Kidney (tissue), 14 donors: ENCODE results near the gene DNAL1. TPM values are rescaled to one million over a fixed set of nuclear protein-coding genes. Genes with fewer than 3 reads are reported as not detected.
A peak's percentile ranks its signal among the peaks of the same experiment; 100 is the strongest.

Experiments used
- DNase-seq, 5 donors: peaks; one replicate each; pipeline ENCODE4 v3.0.0-alpha.2; 2013 to 2020
- FAIRE-seq: peaks from 2 replicates; lab custom pipeline; 2012; peaks lifted over from hg19 to GRCh38; lab: Jason Lieb, UNC
- H3K27ac ChIP-seq, 2 donors: one replicate each; pipeline ENCODE4 v1.7.0; 2013; ENCODE audit warnings: low read depth in 2 of 2, low read length in 2 of 2, inconsistent platforms in 1 of 2
- H3K27me3 ChIP-seq: one replicate; pipeline ENCODE4 v1.7.1; 2013; ENCODE audit warnings: low read length, inconsistent platforms; ENCODE audit not compliant: control insufficient read depth, insufficient read depth
- H3K36me3 ChIP-seq, 3 donors: one replicate each; pipeline versions ENCODE4 v1.7.0 to v1.7.1; 2013; ENCODE audit warnings: low read length in 3 of 3, control low read depth in 1 of 3, inconsistent platforms in 1 of 3; ENCODE audit not compliant: insufficient read depth in 3 of 3, control insufficient read depth in 2 of 3
- H3K4me1 ChIP-seq, 3 donors: one replicate each; pipeline versions ENCODE4 v1.7.0 to v1.7.1; 2013; ENCODE audit warnings: low read length in 3 of 3, inconsistent platforms in 1 of 3, low read depth in 1 of 3; ENCODE audit not compliant: control insufficient read depth in 2 of 3, insufficient read depth in 2 of 3
- H3K4me3 ChIP-seq, 3 donors: one replicate each; pipeline versions ENCODE4 v1.7.0 to v1.8.1; 2013; ENCODE audit warnings: low read length in 3 of 3, control low read depth in 1 of 3, inconsistent platforms in 1 of 3
- H3K9ac ChIP-seq, 3 donors: one replicate each; pipeline versions ENCODE4 v1.7.0 to v1.7.1; 2013; ENCODE audit warnings: low read length in 3 of 3, control low read depth in 1 of 3, inconsistent platforms in 1 of 3
- H3K9me3 ChIP-seq, 3 donors: one replicate each; pipeline versions ENCODE4 v1.7.0 to v1.7.1; 2013; ENCODE audit warnings: low read length in 3 of 3, control low read depth in 1 of 3, inconsistent platforms in 1 of 3; ENCODE audit not compliant: control insufficient read depth in 2 of 3, insufficient read depth in 1 of 3
- CTCF ChIP-seq: IDR thresholded peaks from 3 replicates; pipeline ENCODE4 v1.5.1; 2012; ENCODE audit warnings: mild to moderate bottlenecking, moderate library complexity, borderline replicate concordance; ENCODE audit not compliant: insufficient read depth; ENCODE audit errors: extremely low read depth
- intact Hi-C: fragments of 100-400 bp; cut with DNase I; formaldehyde crosslinking; loops from one replicate; pipeline ENCODE4 v1.11.1; 2022
- polyA plus RNA-seq: library from polyadenylated mRNA; stranded (reverse); fragments of 350-450 nt; fragmentation: Illumina TruSeq; extraction: RNeasy Lipid Tissue Mini Kit (QIAGEN cat#74804); gene quantifications from one replicate; pipeline ENCODE4 v1.2.3, GENCODE V29; 2014; ENCODE audit warnings: low read depth, low replicate concordance; ENCODE audit not compliant: insufficient read depth
- total RNA-seq: library from RNA; stranded (reverse); fragmentation: NEBNext Ultra II Directional; extraction: Animal tissue kit (Norgen Biotek cat#: 25700); gene quantifications from one replicate; pipeline ENCODE4 v1.2.1, GENCODE V29; 2021
- donor health status: control.
- donor health status: control.
- donor health status: control.
- donor health status: control.
- donor health status: control.
- donor health status: DM: yes; HTN: yes; CAD: no.
- donor health status: Normal renal cell carcinoma (clear cell type).

The DNAL1 gene
- total and polyA plus RNA-seq, 2 donors from 2014 or later = 9.3 to 32.3 TPM

GRCh38 chr14:73613046-73613383 lies 31.8 kb upstream of the DNAL1 start:
- peak overlapping the region; percentile 7 to 75 (median 23) for H3K9ac ChIP-seq
- no peak for FAIRE-seq
- intact Hi-C loops = no loop called here

GRCh38 chr14:73613419-73613963 lies 31.3 kb upstream of the DNAL1 start:
- intact Hi-C loops = no loop called here
- DNase-seq (no peak), FAIRE-seq (no peak)
- H3K36me3 ChIP-seq = no peaks in the 10 kb centered on the region
- peak overlapping the region in 2 of 3 donors; percentile 71 to 72 for H3K4me3 ChIP-seq
- H3K27me3 ChIP-seq = no peaks in the 10 kb centered on the region
- no peak for TF ChIP-seq CTCF
- H3K9me3 ChIP-seq = no peaks in the 10 kb centered on the region
- no peak overlapping the region for H3K27ac ChIP-seq
- H3K9ac ChIP-seq = peak overlapping the region in 1 of 3 donors; percentile 7
- H3K4me1 ChIP-seq = peaks cover 0 to 4% (median 2%) of the 10 kb centered on the region in 3 donors

More at GRCh38 chr14:73613046-73613383, 31.8 kb upstream of the DNAL1 start:
- Histone ChIP-seq H3K36me3 (no peaks in the 10 kb centered on the region), H3K9me3 (no peaks in the 10 kb centered on the region), H3K27ac (peak overlapping the region; percentile 86 to 87), H3K4me3 (peak overlapping the region; percentile 21 to 72 (median 71)), H3K27me3 (no peaks in the 10 kb centered on the region), H3K4me1 (peaks cover 0 to 4% (median 2%) of the 10 kb centered on the region in 3 donors)
- no peak for TF ChIP-seq CTCF
- no peak for DNase-seq

- H3K4me1 ChIP-seq = peaks cover 0 to 4% (median 2%) of the 10 kb centered on the region in 3 donors
- no peaks in the 10 kb centered on the region for H3K27me3 ChIP-seq
- no peaks in the 10 kb centered on the region for H3K36me3 ChIP-seq
- intact Hi-C loops = no loop called here
- DNase-seq (no peak), FAIRE-seq (no peak)
- no peak overlapping the region for H3K27ac ChIP-seq
- H3K9ac ChIP-seq = no peak overlapping the region
- no peak overlapping the region for H3K4me3 ChIP-seq
- TF ChIP-seq CTCF = no peak
- no peaks in the 10 kb centered on the region for H3K9me3 ChIP-seq
Observed at GRCh38 chr14:73616831-73617230, 28.0 kb upstream of the DNAL1 start.

GRCh38 chr14:73619524-73619923 lies 25.3 kb upstream of the DNAL1 start:
- Histone ChIP-seq H3K9me3 (no peaks in the 10 kb centered on the region), H3K36me3 (no peaks in the 10 kb centered on the region), H3K4me3 (no peak overlapping the region), H3K27me3 (no peaks in the 10 kb centered on the region), H3K9ac (no peak overlapping the region), H3K27ac (peak overlapping the region in 1 of 2 donors; percentile 20), H3K4me1 (peaks cover 0 to 2% (median 0%) of the 10 kb centered on the region in 3 donors)
- intact Hi-C loops = no loop called here
- DNase-seq (no peak), FAIRE-seq (no peak)
- no peak for TF ChIP-seq CTCF
